HepG2 (cell line): ENCODE data around the gene DYNC1I2. TPM values are rescaled to one million over a fixed set of nuclear protein-coding genes. Genes with fewer than 3 reads are reported as not detected.
A peak's percentile ranks its signal among the peaks of the same experiment; 100 is the strongest.

ENCODE experiments used
- ASH2L ChIP-seq: fragments of 300-600, 200-600 bp; sonication (generic); IDR thresholded peaks from 2 replicates; pipeline ENCODE4 v1.7.0; 2017; ENCODE audit warnings: low read depth, mild to moderate bottlenecking, moderate library complexity, mixed read lengths, low read length; ENCODE audit not compliant: insufficient read length
- POLR2A ChIP-seq, 2 experiments: IDR thresholded peaks; 2 replicates each; pipeline ENCODE4 v1.6.1; 2011; ENCODE audit warnings: low read depth in 2 of 2, low read length in 2 of 2, mild to moderate bottlenecking in 1 of 2, moderate library complexity in 1 of 2; ENCODE audit not compliant: insufficient read depth in 1 of 2
- POLR2AphosphoS2 ChIP-seq: IDR thresholded peaks from 2 replicates; pipeline ENCODE4 v1.6.1; 2011; ENCODE audit warnings: low read depth, low read length, improper control_type of control experiment
- RAD51 ChIP-seq: fragments of 450-650 bp; IDR thresholded peaks from 2 replicates; pipeline ENCODE4 v1.6.1; 2016; ENCODE audit warnings: borderline replicate concordance
- TCF12 ChIP-seq, 2 experiments: fragments of 450-650 bp in 1 of 2; sonication (generic) in 1 of 2; formaldehyde crosslinking in 1 of 2; IDR thresholded peaks; 2 replicates each; pipeline versions ENCODE4 v1.6.1 to v1.8.0; 2017 to 2022; ENCODE audit warnings: antibody characterized with exemption in 1 of 2, mild to moderate bottlenecking in 1 of 2, missing genetic modification reagents in 1 of 2, moderate library complexity in 1 of 2
- ZMAT3 ChIP-seq: sonication (generic); formaldehyde crosslinking; conservative IDR thresholded peaks from 2 replicates; pipeline ENCODE4 v1.7.0; 2021; ENCODE audit warnings: missing genetic modification reagents
- ZNF17 ChIP-seq: sonication (generic); formaldehyde crosslinking; IDR thresholded peaks from 2 replicates; pipeline ENCODE4 v1.5.0; 2020; ENCODE audit warnings: mild to moderate bottlenecking, missing genetic modification reagents
- ZNF253 ChIP-seq: sonication (generic); formaldehyde crosslinking; IDR thresholded peaks from 2 replicates; pipeline ENCODE4 v1.8.0; 2022; ENCODE audit warnings: mild to moderate bottlenecking, missing genetic modification reagents, borderline replicate concordance
- ZNF615 ChIP-seq: sonication (generic); formaldehyde crosslinking; IDR thresholded peaks from 2 replicates; pipeline ENCODE4 v1.5.0; 2020; ENCODE audit warnings: mild to moderate bottlenecking, missing genetic modification reagents, borderline replicate concordance
- ZNF766 ChIP-seq: sonication (generic); formaldehyde crosslinking; IDR thresholded peaks from 2 replicates; pipeline ENCODE4 v1.5.0; 2020; ENCODE audit warnings: missing genetic modification reagents, borderline replicate concordance
- ZSCAN29 ChIP-seq: sonication (generic); formaldehyde crosslinking; conservative IDR thresholded peaks from 2 replicates; pipeline ENCODE4 v1.4.0; 2020; ENCODE audit warnings: mild to moderate bottlenecking, missing genetic modification reagents
- polyA plus RNA-seq, 8 experiments: library from polyadenylated mRNA; depleted of rRNA in 3 of 8; stranded (reverse) in 7 of 8; unstranded in 1 of 8; fragments of >200 nt; fragmentation: Illumina TruSeq in 4 of 8; extraction: Trizol in 4 of 8; gene quantifications; 2 replicates each; pipeline versions ENCODE4 v1.2.1 to v1.2.3, GENCODE V29; 2011 to 2016; ENCODE audit warnings: low read depth in 4 of 8, missing spikeins in 1 of 8, mixed read lengths in 1 of 8; ENCODE audit not compliant: insufficient read depth in 1 of 8
- total RNA-seq, 5 experiments: library from RNA; depleted of rRNA; stranded (reverse); fragments of >200 nt; fragmentation: Illumina TruSeq; extraction: Trizol; gene quantifications; 2 replicates each; pipeline ENCODE4 v1.2.3, GENCODE V29; 2016; ENCODE audit warnings: low read depth in 1 of 5
- TF ChIP-seq, protein P1 (sequence below): sonication (generic); formaldehyde crosslinking; IDR thresholded peaks from 2 replicates; pipeline ENCODE4 v1.5.1; 2020; ENCODE audit warnings: mild to moderate bottlenecking, missing genetic modification reagents, borderline replicate concordance
- TF ChIP-seq, protein P2 (sequence below): sonication (generic); formaldehyde crosslinking; conservative IDR thresholded peaks from 2 replicates; pipeline ENCODE4 v1.4.0; 2020; ENCODE audit warnings: missing genetic modification reagents
- TF ChIP-seq, protein P3 (sequence below): sonication (generic); formaldehyde crosslinking; IDR thresholded peaks from 2 replicates; pipeline ENCODE4 v1.4.0; 2020; ENCODE audit warnings: missing genetic modification reagents, borderline replicate concordance

Gene DYNC1I2
- total and polyA plus RNA-seq, 2 of the 13 experiments (the other 11 are each of a cell fraction or from before 2014, with no cell fraction given), result 84.0 to 99.8 TPM

DNA sequence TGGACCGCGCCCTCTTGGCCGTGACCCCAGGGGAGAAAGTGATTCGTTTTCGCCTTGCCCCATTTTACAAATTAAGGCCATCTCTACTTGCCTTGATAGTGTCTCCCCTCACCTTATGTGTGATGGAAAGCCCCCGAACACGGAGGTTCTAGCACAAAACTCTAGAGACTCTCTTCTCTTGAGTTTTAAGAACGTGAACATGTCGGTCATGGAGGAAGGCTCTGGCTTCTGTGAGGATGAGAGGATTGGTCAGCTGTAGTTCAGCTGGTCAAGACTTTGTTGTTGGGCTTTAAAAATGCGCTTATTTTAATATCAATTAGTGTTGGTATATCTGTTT lies 828 bp downstream of the DYNC1I2 start (continued):
- TF ChIP-seq ZNF17 (CRISPR knock-in tag) (0 out of 2 replicates have a peak, but pooled peaks have one; percentile 10), ZNF766 (CRISPR knock-in tag) (no peak), ZNF615 (peak; percentile 2; the same call in 1 of the 2 replicates), ZMAT3 (CRISPR knock-in tag) (peak; percentile 15; the same call in 1 of the 2 replicates), RAD51 (no peak), POLR2AphosphoS2 (no peak), ZNF253 (CRISPR knock-in tag) (0 out of 2 replicates have a peak, but pooled peaks have one; percentile 10), POLR2A (IDR thresholded peaks at IDR 0.05; ENCODE audit: insufficient read depth in 1 of 2, low read depth in 2 of 2, low read length in 2 of 2) (no peak), ZSCAN29 (CRISPR knock-in tag) (no peak), TCF12 (IDR thresholded peaks at IDR 0.05) (no peak), TCF12 (CRISPR knock-in tag; IDR thresholded peaks at IDR 0.05) (0 out of 2 replicates have a peak, but pooled peaks have one; percentile 13), ASH2L (peak; percentile 72)
- TF ChIP-seq, protein P1, sequence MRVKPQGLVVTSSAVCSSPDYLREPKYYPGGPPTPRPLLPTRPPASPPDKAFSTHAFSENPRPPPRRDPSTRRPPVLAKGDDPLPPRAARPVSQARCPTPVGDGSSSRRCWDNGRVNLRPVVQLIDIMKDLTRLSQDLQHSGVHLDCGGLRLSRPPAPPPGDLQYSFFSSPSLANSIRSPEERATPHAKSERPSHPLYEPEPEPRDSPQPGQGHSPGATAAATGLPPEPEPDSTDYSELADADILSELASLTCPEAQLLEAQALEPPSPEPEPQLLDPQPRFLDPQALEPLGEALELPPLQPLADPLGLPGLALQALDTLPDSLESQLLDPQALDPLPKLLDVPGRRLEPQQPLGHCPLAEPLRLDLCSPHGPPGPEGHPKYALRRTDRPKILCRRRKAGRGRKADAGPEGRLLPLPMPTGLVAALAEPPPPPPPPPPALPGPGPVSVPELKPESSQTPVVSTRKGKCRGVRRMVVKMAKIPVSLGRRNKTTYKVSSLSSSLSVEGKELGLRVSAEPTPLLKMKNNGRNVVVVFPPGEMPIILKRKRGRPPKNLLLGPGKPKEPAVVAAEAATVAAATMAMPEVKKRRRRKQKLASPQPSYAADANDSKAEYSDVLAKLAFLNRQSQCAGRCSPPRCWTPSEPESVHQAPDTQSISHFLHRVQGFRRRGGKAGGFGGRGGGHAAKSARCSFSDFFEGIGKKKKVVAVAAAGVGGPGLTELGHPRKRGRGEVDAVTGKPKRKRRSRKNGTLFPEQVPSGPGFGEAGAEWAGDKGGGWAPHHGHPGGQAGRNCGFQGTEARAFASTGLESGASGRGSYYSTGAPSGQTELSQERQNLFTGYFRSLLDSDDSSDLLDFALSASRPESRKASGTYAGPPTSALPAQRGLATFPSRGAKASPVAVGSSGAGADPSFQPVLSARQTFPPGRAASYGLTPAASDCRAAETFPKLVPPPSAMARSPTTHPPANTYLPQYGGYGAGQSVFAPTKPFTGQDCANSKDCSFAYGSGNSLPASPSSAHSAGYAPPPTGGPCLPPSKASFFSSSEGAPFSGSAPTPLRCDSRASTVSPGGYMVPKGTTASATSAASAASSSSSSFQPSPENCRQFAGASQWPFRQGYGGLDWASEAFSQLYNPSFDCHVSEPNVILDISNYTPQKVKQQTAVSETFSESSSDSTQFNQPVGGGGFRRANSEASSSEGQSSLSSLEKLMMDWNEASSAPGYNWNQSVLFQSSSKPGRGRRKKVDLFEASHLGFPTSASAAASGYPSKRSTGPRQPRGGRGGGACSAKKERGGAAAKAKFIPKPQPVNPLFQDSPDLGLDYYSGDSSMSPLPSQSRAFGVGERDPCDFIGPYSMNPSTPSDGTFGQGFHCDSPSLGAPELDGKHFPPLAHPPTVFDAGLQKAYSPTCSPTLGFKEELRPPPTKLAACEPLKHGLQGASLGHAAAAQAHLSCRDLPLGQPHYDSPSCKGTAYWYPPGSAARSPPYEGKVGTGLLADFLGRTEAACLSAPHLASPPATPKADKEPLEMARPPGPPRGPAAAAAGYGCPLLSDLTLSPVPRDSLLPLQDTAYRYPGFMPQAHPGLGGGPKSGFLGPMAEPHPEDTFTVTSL, result peak; percentile 11; the same call in 1 of the 2 replicates
- TF ChIP-seq, protein P2, sequence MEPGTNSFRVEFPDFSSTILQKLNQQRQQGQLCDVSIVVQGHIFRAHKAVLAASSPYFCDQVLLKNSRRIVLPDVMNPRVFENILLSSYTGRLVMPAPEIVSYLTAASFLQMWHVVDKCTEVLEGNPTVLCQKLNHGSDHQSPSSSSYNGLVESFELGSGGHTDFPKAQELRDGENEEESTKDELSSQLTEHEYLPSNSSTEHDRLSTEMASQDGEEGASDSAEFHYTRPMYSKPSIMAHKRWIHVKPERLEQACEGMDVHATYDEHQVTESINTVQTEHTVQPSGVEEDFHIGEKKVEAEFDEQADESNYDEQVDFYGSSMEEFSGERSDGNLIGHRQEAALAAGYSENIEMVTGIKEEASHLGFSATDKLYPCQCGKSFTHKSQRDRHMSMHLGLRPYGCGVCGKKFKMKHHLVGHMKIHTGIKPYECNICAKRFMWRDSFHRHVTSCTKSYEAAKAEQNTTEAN, result no peak
- TF ChIP-seq, protein P3, sequence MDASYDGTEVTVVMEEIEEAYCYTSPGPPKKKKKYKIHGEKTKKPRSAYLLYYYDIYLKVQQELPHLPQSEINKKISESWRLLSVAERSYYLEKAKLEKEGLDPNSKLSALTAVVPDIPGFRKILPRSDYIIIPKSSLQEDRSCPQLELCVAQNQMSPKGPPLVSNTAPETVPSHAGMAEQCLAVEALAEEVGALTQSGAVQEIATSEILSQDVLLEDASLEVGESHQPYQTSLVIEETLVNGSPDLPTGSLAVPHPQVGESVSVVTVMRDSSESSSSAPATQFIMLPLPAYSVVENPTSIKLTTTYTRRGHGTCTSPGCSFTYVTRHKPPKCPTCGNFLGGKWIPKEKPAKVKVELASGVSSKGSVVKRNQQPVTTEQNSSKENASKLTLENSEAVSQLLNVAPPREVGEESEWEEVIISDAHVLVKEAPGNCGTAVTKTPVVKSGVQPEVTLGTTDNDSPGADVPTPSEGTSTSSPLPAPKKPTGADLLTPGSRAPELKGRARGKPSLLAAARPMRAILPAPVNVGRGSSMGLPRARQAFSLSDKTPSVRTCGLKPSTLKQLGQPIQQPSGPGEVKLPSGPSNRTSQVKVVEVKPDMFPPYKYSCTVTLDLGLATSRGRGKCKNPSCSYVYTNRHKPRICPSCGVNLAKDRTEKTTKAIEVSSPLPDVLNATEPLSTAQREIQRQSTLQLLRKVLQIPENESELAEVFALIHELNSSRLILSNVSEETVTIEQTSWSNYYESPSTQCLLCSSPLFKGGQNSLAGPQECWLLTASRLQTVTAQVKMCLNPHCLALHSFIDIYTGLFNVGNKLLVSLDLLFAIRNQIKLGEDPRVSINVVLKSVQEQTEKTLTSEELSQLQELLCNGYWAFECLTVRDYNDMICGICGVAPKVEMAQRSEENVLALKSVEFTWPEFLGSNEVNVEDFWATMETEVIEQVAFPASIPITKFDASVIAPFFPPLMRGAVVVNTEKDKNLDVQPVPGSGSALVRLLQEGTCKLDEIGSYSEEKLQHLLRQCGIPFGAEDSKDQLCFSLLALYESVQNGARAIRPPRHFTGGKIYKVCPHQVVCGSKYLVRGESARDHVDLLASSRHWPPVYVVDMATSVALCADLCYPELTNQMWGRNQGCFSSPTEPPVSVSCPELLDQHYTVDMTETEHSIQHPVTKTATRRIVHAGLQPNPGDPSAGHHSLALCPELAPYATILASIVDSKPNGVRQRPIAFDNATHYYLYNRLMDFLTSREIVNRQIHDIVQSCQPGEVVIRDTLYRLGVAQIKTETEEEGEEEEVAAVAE (CRISPR knock-in tag), result no peak
- TF ChIP-seq, all 625 proteins: peak for 12
